Activated CD4-positive, alpha-beta T cell treated with anti-CD3 and anti-CD28 coated beads, Interleukin-2, amount 10 ng/mL, durations not matched to agents 24 days and 14 days (primary cell): ENCODE data around the gene CRKL. TPM values are rescaled to one million over a fixed set of nuclear protein-coding genes. Genes with fewer than 3 reads are reported as not detected.
"Not testable (repeated sequence)": the region's sequence is repeated elsewhere in the genome, so short reads cannot be mapped to it uniquely, and the experiment has no call there.

Experiments used
- DNase-seq: peaks from one replicate; pipeline ENCODE4 v3.0.0; 2022
- H3K27ac Mint-ChIP-seq: one replicate; pipeline ENCODE4 v1.8.0; 2022; ENCODE audit warnings: mild to moderate bottlenecking, mixed read lengths
- H3K27me3 Mint-ChIP-seq: one replicate; pipeline ENCODE4 v1.8.0; 2022; ENCODE audit warnings: mixed read lengths
- H3K36me3 Mint-ChIP-seq: one replicate; pipeline ENCODE4 v1.8.0; 2022; ENCODE audit warnings: low read depth, mild to moderate bottlenecking, mixed read lengths
- H3K4me1 Mint-ChIP-seq: one replicate; pipeline ENCODE4 v1.8.0; 2021; ENCODE audit warnings: mixed read lengths
- H3K4me3 Mint-ChIP-seq: one replicate; pipeline ENCODE4 v1.8.0; 2022; ENCODE audit warnings: mild to moderate bottlenecking, moderate library complexity, mixed read lengths
- H3K9me3 Mint-ChIP-seq: one replicate; pipeline ENCODE4 v1.8.0; 2021; ENCODE audit warnings: mixed read lengths
- intact Hi-C: fragments of 100-400 bp; cut with micrococcal nuclease; formaldehyde crosslinking; loops from one replicate; pipeline ENCODE4 v1.15.1; 2023
- total RNA-seq: library from RNA; stranded (reverse); gene quantifications from 2 replicates; pipeline ENCODE4 v1.2.3, GENCODE V29; 2022

Gene CRKL
- total RNA-seq, 1 donor from 2014 or later: 82.4 TPM

DNA sequence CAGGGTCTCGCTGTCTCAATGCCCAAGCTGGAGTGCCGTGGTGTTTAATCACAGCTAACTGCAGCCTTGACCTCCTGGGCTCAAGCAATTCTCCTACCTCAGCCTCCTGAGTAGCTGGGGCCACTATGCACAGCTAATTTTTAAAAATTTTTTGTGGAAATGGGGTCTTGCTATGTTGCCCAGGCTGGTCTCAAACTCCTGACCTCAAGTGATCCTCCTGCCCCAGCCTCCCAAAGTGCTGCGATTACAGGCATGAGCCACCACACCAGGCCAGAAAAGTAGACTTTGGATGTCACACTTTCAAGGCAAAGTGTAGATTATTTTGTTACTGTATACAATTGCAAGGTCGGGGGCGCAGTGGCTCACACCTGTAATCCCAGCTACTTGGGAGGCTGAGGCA lies 8.5 kb upstream of the CRKL start:
- H3K9me3 Mint-ChIP-seq, DNase-seq, intact Hi-C loops, H3K27ac Mint-ChIP-seq, H3K4me3 Mint-ChIP-seq, H3K36me3 Mint-ChIP-seq, H3K4me1 Mint-ChIP-seq: not testable (repeated sequence)
- H3K27me3 Mint-ChIP-seq: peaks cover 17% of the 10 kb centered on the region

DNA sequence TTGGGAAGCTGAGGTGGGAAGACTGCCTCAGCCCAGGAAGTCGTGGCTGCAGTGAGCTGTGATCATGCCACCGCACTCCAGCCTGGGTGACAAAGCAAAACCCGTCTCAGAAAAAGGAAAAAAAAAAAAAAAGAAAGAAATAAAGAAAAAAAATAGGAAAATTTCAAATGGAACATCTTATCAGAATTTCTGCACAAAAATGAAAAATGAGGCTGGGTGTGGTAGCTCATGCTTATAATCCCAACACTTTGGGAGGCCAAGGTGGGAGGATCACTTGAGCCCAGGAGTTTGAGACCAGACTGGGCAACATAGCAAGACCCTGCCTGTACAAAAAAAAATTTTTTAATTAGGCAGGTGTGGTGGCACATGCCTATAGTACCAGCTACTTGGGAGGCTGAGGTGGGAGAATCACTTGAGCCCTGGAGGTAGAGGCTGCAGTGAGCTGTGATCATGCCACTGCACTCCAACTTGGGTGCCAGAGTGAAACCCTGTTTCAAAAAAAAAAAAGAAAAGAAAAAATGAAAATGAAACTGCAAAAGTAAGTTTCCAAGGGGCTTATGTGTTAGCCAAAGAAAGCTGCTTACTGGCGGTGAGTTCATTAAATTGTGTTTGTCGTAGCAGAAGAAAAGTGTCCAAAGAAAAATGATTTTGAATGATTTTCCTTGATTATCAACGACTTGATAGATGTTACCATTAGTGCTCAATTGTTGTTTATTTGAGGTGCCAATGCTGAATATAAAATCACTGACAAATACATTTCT lies 7.5 kb upstream of the CRKL start:
- intact Hi-C loops: no loop called here
- no peaks in the 10 kb centered on the region for H3K36me3 Mint-ChIP-seq
- H3K27ac Mint-ChIP-seq: no peak overlapping the region
- H3K9me3 Mint-ChIP-seq: no peaks in the 10 kb centered on the region
- DNase-seq: no peak
- peaks cover 17% of the 10 kb centered on the region for H3K27me3 Mint-ChIP-seq
- no peak overlapping the region for H3K4me3 Mint-ChIP-seq
- peaks cover 5% of the 10 kb centered on the region for H3K4me1 Mint-ChIP-seq

DNA sequence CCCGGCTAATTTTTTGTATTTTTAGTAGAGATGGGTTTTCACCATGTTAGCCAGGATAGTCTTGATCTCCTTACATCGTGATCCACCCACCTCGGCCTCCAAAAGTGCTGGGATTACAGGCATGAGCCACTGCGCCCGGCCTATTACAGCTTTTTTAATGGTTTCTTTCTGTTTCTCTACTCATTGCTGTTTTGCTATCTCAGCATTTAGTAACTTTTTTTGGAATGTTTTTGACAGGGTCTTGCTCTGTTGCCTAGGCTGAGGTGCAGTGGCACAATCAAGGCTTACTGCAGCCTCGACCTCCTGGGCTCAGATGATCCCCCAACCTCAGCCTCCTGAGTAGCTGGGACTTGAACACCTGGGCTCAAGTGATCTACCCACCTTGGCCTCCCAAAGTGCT lies 4.7 kb upstream of the CRKL start:
- Mint-ChIP-seq H3K27ac (no peak overlapping the region), H3K4me1 (peaks cover 12% of the 10 kb centered on the region), H3K27me3 (no peaks in the 10 kb centered on the region), H3K36me3 (no peaks in the 10 kb centered on the region), H3K4me3 (no peak overlapping the region), H3K9me3 (no peaks in the 10 kb centered on the region)
- intact Hi-C loops: no loop called here
- DNase-seq: no peak

- no peaks in the 10 kb centered on the region for H3K27me3 Mint-ChIP-seq
- H3K9me3 Mint-ChIP-seq: no peaks in the 10 kb centered on the region
- peaks cover 29% of the 10 kb centered on the region for H3K36me3 Mint-ChIP-seq
- intact Hi-C loops: loop anchor here (5.0 kb wide), 1 partner anchor 1486 kb away; the partner anchor contains the start of genes HIRA and MRPL40
- peak; percentile 57 for DNase-seq
- H3K4me3 Mint-ChIP-seq: peak overlapping the region; percentile 94
- H3K27ac Mint-ChIP-seq: peak overlapping the region; percentile 90
- H3K4me1 Mint-ChIP-seq: peaks cover 32% of the 10 kb centered on the region
Observed at GRCh38 chr22:20918663-20919218, 1.5 kb downstream of the CRKL start.

GRCh38 chr22:20919718-20920117 lies 2.5 kb downstream of the CRKL start:
- no peak for DNase-seq
- Mint-ChIP-seq H3K9me3 (no peaks in the 10 kb centered on the region), H3K4me3 (peak overlapping the region; percentile 94), H3K36me3 (peaks cover 31% of the 10 kb centered on the region), H3K4me1 (peaks cover 35% of the 10 kb centered on the region), H3K27ac (peak overlapping the region; percentile 63), H3K27me3 (no peaks in the 10 kb centered on the region)
- intact Hi-C loops: loop anchor here (5.0 kb wide), 1 partner anchor 1487 kb away; the partner anchor contains the start of genes HIRA and MRPL40

DNA sequence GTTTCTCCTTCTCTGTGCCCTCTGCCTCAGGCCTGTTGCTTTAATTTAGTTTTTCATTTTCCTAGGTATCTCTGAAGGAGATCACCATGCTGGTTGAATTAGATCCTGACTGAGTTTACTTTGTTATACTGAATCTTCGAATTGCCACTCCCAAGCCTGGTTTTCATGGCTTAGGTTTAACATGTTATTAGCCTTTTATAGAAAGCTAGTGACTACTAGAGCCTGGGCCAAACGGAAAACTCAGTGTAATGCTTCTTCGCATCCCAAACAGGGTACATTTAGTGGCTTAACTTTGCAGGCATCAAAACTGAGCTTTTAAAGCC lies 3.6 kb downstream of the CRKL start:
- Mint-ChIP-seq H3K36me3 (peaks cover 36% of the 10 kb centered on the region), H3K27me3 (no peaks in the 10 kb centered on the region), H3K4me1 (peaks cover 40% of the 10 kb centered on the region), H3K4me3 (peak overlapping the region; percentile 94), H3K27ac (peak overlapping the region; percentile 4), H3K9me3 (no peaks in the 10 kb centered on the region)
- intact Hi-C loops: no loop called here
- no peak for DNase-seq

GRCh38 chr22:20922141-20922751 lies 5.0 kb downstream of the CRKL start:
- Mint-ChIP-seq H3K27ac (peak overlapping the region; percentile 66), H3K27me3 (no peaks in the 10 kb centered on the region), H3K4me3 (peak overlapping the region; percentile 46), H3K36me3 (peaks cover 44% of the 10 kb centered on the region), H3K9me3 (no peaks in the 10 kb centered on the region), H3K4me1 (peaks cover 40% of the 10 kb centered on the region)
- intact Hi-C loops: no loop called here
- DNase-seq: no peak

- H3K4me3 Mint-ChIP-seq: no peak overlapping the region
- H3K4me1 Mint-ChIP-seq: peaks cover 30% of the 10 kb centered on the region
Observed at GRCh38 chr22:20926243-20926642, 9.0 kb downstream of the CRKL start.

GRCh38 chr22:20927940-20928572 lies 10.8 kb downstream of the CRKL start:
- peaks cover 33% of the 10 kb centered on the region for H3K36me3 Mint-ChIP-seq
- DNase-seq: no peak
- H3K4me1 Mint-ChIP-seq: peaks cover 24% of the 10 kb centered on the region
- no peak overlapping the region for H3K27ac Mint-ChIP-seq
- no peaks in the 10 kb centered on the region for H3K27me3 Mint-ChIP-seq
- H3K9me3 Mint-ChIP-seq: no peaks in the 10 kb centered on the region
- intact Hi-C loops: no loop called here
- no peak overlapping the region for H3K4me3 Mint-ChIP-seq

More at GRCh38 chr22:20926243-20926642, 9.0 kb downstream of the CRKL start:
- H3K9me3 Mint-ChIP-seq: no peaks in the 10 kb centered on the region
- no peaks in the 10 kb centered on the region for H3K27me3 Mint-ChIP-seq
- peaks cover 37% of the 10 kb centered on the region for H3K36me3 Mint-ChIP-seq
- H3K27ac Mint-ChIP-seq: peak overlapping the region; percentile 59
- intact Hi-C loops: no loop called here
- DNase-seq: no peak

- peaks cover 24% of the 10 kb centered on the region for H3K4me1 Mint-ChIP-seq
- DNase-seq: no peak
- no peak overlapping the region for H3K4me3 Mint-ChIP-seq
- H3K27me3 Mint-ChIP-seq: no peaks in the 10 kb centered on the region
- H3K9me3 Mint-ChIP-seq: no peaks in the 10 kb centered on the region
- H3K27ac Mint-ChIP-seq: no peak overlapping the region
- H3K36me3 Mint-ChIP-seq: peaks cover 33% of the 10 kb centered on the region
- intact Hi-C loops: no loop called here
Observed at GRCh38 chr22:20928573-20928967, 11.4 kb downstream of the CRKL start.

DNA sequence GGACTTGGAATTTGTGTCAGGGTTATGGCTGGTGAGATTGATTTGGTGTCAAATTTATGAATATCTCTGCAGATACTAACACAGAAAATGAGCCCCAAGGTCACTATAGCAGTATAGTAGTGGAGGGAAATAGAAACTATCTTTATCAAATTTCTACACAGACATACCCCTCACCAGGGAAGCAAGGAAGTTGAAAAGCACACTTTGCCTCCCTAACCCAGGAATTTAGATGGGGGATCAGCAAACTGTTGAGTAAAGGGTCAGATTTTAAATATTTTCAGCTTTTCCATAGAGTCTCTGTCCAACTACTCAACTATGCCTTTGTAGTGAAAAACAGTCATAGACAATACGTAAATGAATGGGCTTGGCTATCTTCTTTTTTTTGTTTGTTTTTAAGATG lies 12.8 kb downstream of the CRKL start:
- intact Hi-C loops: no loop called here

DNA sequence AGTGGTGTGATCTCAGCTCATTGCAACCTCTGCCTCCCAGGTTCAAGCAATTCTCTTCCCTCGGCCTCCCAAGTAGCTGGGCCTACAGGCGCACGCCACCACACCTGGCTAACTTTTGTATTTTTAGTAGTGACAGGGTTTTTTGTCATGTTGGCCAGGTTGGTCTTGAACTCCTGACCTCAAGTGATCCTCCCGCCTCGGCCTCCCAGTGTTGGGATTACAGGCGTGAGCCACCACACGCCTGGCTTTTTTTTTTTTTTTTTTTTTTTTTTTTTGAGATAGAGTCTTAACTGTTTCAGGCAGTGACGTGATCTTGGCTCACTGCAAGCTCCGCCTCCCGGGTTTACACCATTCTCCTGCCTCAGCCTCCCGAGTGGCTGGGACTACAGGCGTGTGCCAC lies 13.2 kb downstream of the CRKL start:
- DNase-seq, H3K4me3 Mint-ChIP-seq, H3K27me3 Mint-ChIP-seq, intact Hi-C loops, H3K9me3 Mint-ChIP-seq, H3K27ac Mint-ChIP-seq: not testable (repeated sequence)
- Mint-ChIP-seq H3K4me1 (peaks cover 22% of the 10 kb centered on the region), H3K36me3 (peaks cover 45% of the 10 kb centered on the region)

More for the DNA sequence above, 12.8 kb downstream of the CRKL start:
- H3K4me3 Mint-ChIP-seq: no peak overlapping the region
- H3K4me1 Mint-ChIP-seq: peaks cover 22% of the 10 kb centered on the region
- no peaks in the 10 kb centered on the region for H3K27me3 Mint-ChIP-seq
- H3K27ac Mint-ChIP-seq: no peak overlapping the region
- no peak for DNase-seq
- peaks cover 41% of the 10 kb centered on the region for H3K36me3 Mint-ChIP-seq
- H3K9me3 Mint-ChIP-seq: no peaks in the 10 kb centered on the region

- peaks cover 20% of the 10 kb centered on the region for H3K4me1 Mint-ChIP-seq
- no peak overlapping the region for H3K27ac Mint-ChIP-seq
- H3K9me3 Mint-ChIP-seq: no peaks in the 10 kb centered on the region
- no peak overlapping the region for H3K4me3 Mint-ChIP-seq
- intact Hi-C loops: no loop called here
- peaks cover 42% of the 10 kb centered on the region for H3K36me3 Mint-ChIP-seq
- no peaks in the 10 kb centered on the region for H3K27me3 Mint-ChIP-seq
- no peak for DNase-seq
Observed at GRCh38 chr22:20931126-20931654, 14.0 kb downstream of the CRKL start.

GRCh38 chr22:20933910-20934309 lies 16.7 kb downstream of the CRKL start:
- Mint-ChIP-seq H3K9me3 (no peaks in the 10 kb centered on the region), H3K27me3 (no peaks in the 10 kb centered on the region), H3K36me3 (peaks cover 47% of the 10 kb centered on the region), H3K4me1 (peaks cover 29% of the 10 kb centered on the region), H3K27ac (no peak overlapping the region), H3K4me3 (no peak overlapping the region)
- no peak for DNase-seq
- intact Hi-C loops: no loop called here
